ENCODE measurements around the gene CRB3.

The CRB3 gene

GRCh38 chr19:6455924-6456323 is 8.1 kb upstream of the CRB3 start:
- ChIA-PET CTCF (interaction anchor here (1.5 kb wide), 1 partner anchor 9 kb away, joined by 3 read pairs; no protein-coding TSS in a partner anchor), POLR2A (no interaction called here)
- DNase-seq (ENCODE audit: extremely low spot score), result no peak
- no peak for TF ChIP-seq CTCF (IDR thresholded peaks at IDR 0.05; ENCODE audit: control extremely low read depth, extremely low read depth, low read depth, missing control alignments)

GRCh38 chr19:6457958-6458694 is 5.9 kb upstream of the CRB3 start:
- DNase-seq (ENCODE audit: extremely low spot score), result peak; percentile 64
- ChIA-PET CTCF (interaction anchor here (0.8 to 1.2 kb wide), 3 partner anchors 24 to 405 kb away, joined by 3 to 6 read pairs (median 3); partner anchors contain the start of gene DENND1C), POLR2A (no interaction called here)
- TF ChIP-seq CTCF (IDR thresholded peaks at IDR 0.05; ENCODE audit: control extremely low read depth, extremely low read depth, low read depth, missing control alignments), result no peak

- TF ChIP-seq CTCF (IDR thresholded peaks at IDR 0.05; ENCODE audit: control extremely low read depth, extremely low read depth, low read depth, missing control alignments), result no peak
- DNase-seq (ENCODE audit: extremely low spot score), result no peak
- CTCF ChIA-PET, result interaction anchor here (0.8 to 1.6 kb wide), 5 partner anchors 14 to 405 kb away, joined by 3 to 6 read pairs (median 3); partner anchors contain the start of gene DENND1C
- POLR2A ChIA-PET, result no interaction called here
These were observed 5.3 kb upstream of the CRB3 start for GRCh38 chr19:6458695-6459261.

- TF ChIP-seq CTCF (IDR thresholded peaks at IDR 0.05; ENCODE audit: control extremely low read depth, extremely low read depth, low read depth, missing control alignments), result no peak
- peak; percentile 90 for DNase-seq (ENCODE audit: extremely low spot score)
- ChIA-PET POLR2A (interaction anchor here (0.6 kb wide), 2 partner anchors 73 to 783 kb away, joined by 3 read pairs; no protein-coding TSS in a partner anchor), CTCF (interaction anchor here (0.8 to 1.6 kb wide), 3 partner anchors 13 to 31 kb away, joined by 3 to 6 read pairs (median 5); partner anchors contain the start of gene DENND1C)
These were observed 4.6 kb upstream of the CRB3 start, which contains the start of gene SLC25A23 for GRCh38 chr19:6459262-6460098. Gene SLC25A23 (minus strand): TSS chr19:6459792. CDS start chr19:6459628, 164 bp downstream.

GRCh38 chr19:6460099-6460884 is 3.8 kb upstream of the CRB3 start:
- TF ChIP-seq CTCF (IDR thresholded peaks at IDR 0.05; ENCODE audit: control extremely low read depth, extremely low read depth, low read depth, missing control alignments), result peak; percentile 56
- POLR2A ChIA-PET, result interaction anchor here (0.6 kb wide), 1 partner anchor 73 kb away, joined by 3 read pairs; no protein-coding TSS in a partner anchor
- DNase-seq (ENCODE audit: extremely low spot score), result peak; percentile 96
- CTCF ChIA-PET, result interaction anchor here (0.7 to 1.6 kb wide), 3 partner anchors 21 to 30 kb away, joined by 4 to 6 read pairs (median 5); partner anchors contain the start of gene DENND1C
